KMS-11 (cell line): ENCODE results near the gene CELF4.

Experiments
- H2AFZ ChIP-seq: fragments of 200-600 bp; sonication (generic); 2 replicates; pipeline ENCODE4 v1.6.1; 2016; ENCODE audit warnings: antibody characterized with exemption, mixed run types, low read depth
- H3K27ac ChIP-seq: fragments of 200-600 bp; sonication (generic); 2 replicates; pipeline ENCODE4 v1.6.1; 2016; ENCODE audit warnings: mild to moderate bottlenecking, mixed run types
- H3K27me3 ChIP-seq: fragments of 200-600 bp; sonication (generic); 2 replicates; pipeline ENCODE4 v1.6.1; 2017; ENCODE audit warnings: mild to moderate bottlenecking, low read depth, mixed run types, moderate library complexity; ENCODE audit not compliant: insufficient read depth
- H3K36me3 ChIP-seq: fragments of 200-600 bp; sonication (generic); 2 replicates; pipeline ENCODE4 v1.6.1; 2017; ENCODE audit warnings: mild to moderate bottlenecking, mixed run types; ENCODE audit not compliant: insufficient read depth
- H3K4me1 ChIP-seq: fragments of 200-600 bp; sonication (generic); 2 replicates; pipeline ENCODE4 v1.6.1; 2016; ENCODE audit warnings: mild to moderate bottlenecking, low read depth, mixed run types; ENCODE audit not compliant: poor library complexity, severe bottlenecking
- H3K4me2 ChIP-seq: fragments of 200-600 bp; sonication (generic); 2 replicates; pipeline ENCODE4 v1.7.0; 2016; ENCODE audit warnings: mild to moderate bottlenecking, mixed run types
- H3K4me3 ChIP-seq: fragments of 200-600 bp; sonication (generic); IDR thresholded peaks from 2 replicates; pipeline ENCODE4 v1.6.1; 2017; ENCODE audit warnings: low read depth, low read length, mixed read lengths; ENCODE audit not compliant: insufficient read depth
- H3K79me2 ChIP-seq: fragments of 200-600 bp; sonication (generic); 2 replicates; pipeline ENCODE4 v1.6.1; 2016; ENCODE audit warnings: low read depth, mixed run types; ENCODE audit not compliant: insufficient read depth
- H3K9ac ChIP-seq: fragments of 200-600 bp; sonication (generic); 2 replicates; pipeline ENCODE4 v1.6.1; 2016; ENCODE audit warnings: mild to moderate bottlenecking, mixed run types
- H4K20me1 ChIP-seq: fragments of 200-600 bp; sonication (generic); 2 replicates; pipeline ENCODE4 v1.6.1; 2016; ENCODE audit warnings: mild to moderate bottlenecking, mixed run types; ENCODE audit not compliant: insufficient read depth
- TF ChIP-seq, protein P1 (sequence below): fragments of 200-600 bp; sonication (generic); conservative IDR thresholded peaks from 2 replicates; pipeline ENCODE4 v1.6.1; 2017; ENCODE audit warnings: low read depth, mild to moderate bottlenecking, antibody characterized with exemption, low read length, moderate library complexity, mixed read lengths

The CELF4 gene

GRCh38 chr18:37425222-37425621 is 140.4 kb downstream of the CELF4 start:
- H3K27ac ChIP-seq = no peak overlapping the region

DNA sequence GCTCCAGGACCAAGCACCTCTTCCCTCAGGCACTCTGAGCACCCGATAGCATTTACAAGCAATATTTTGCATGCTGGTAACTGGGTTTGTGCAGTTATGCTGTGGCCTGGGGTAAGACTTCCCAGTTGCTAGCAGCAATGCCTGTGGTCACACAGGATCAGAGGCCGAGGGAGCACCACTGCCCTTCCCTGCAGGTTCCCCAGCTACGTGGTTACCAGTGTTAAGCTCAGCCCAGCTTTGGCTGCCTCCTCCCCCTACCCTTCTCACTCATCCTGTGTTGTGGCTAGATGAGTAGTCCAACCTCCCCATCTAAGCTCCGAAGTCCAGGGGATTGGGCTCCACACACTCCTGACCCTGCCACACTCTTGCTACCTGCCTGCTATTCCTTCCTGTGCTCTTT is 141.1 kb downstream of the CELF4 start:
- Histone ChIP-seq H4K20me1 (no peaks in the 10 kb centered on the region), H2AFZ (no peak overlapping the region), H3K9ac (no peak overlapping the region), H3K27me3 (no peaks in the 10 kb centered on the region), H3K79me2 (no peaks in the 10 kb centered on the region), H3K36me3 (no peaks in the 10 kb centered on the region), H3K4me3 (no peak overlapping the region), H3K4me2 (no peak overlapping the region), H3K27ac (no peak overlapping the region), H3K4me1 (no peaks in the 10 kb centered on the region)
- TF ChIP-seq, protein P1, sequence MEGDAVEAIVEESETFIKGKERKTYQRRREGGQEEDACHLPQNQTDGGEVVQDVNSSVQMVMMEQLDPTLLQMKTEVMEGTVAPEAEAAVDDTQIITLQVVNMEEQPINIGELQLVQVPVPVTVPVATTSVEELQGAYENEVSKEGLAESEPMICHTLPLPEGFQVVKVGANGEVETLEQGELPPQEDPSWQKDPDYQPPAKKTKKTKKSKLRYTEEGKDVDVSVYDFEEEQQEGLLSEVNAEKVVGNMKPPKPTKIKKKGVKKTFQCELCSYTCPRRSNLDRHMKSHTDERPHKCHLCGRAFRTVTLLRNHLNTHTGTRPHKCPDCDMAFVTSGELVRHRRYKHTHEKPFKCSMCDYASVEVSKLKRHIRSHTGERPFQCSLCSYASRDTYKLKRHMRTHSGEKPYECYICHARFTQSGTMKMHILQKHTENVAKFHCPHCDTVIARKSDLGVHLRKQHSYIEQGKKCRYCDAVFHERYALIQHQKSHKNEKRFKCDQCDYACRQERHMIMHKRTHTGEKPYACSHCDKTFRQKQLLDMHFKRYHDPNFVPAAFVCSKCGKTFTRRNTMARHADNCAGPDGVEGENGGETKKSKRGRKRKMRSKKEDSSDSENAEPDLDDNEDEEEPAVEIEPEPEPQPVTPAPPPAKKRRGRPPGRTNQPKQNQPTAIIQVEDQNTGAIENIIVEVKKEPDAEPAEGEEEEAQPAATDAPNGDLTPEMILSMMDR = no peak

More at GRCh38 chr18:37425222-37425621, 140.4 kb downstream of the CELF4 start:
- no peak overlapping the region for H2AFZ ChIP-seq
- no peaks in the 10 kb centered on the region for H3K36me3 ChIP-seq
- H3K4me2 ChIP-seq = no peak overlapping the region
- no peaks in the 10 kb centered on the region for H3K4me1 ChIP-seq
- no peaks in the 10 kb centered on the region for H3K79me2 ChIP-seq
- TF ChIP-seq, protein P1 = no peak
- no peaks in the 10 kb centered on the region for H3K27me3 ChIP-seq
- no peak overlapping the region for H3K4me3 ChIP-seq
- H4K20me1 ChIP-seq = no peaks in the 10 kb centered on the region
- H3K9ac ChIP-seq = no peak overlapping the region

DNA sequence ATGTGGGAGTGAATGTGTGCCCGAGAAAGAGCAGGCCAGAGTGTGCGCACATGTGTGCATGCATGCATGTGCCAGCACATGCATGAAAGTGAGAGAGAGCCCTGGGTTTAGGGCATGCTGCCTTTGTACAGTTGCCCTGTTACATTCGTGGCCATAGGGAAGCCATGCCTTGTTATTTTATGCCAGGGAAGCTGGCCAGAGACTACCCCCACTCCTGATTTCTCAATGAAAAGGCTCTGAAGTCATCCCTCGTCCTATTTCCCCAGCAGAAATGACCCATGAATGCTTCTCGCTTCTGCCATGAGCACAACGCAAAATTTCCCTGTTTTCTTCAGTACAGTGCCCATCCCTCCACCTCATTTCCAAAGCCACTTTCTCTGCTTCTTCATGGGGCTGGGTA is 143.0 kb downstream of the CELF4 start:
- no peak overlapping the region for H3K9ac ChIP-seq
- H3K36me3 ChIP-seq = no peaks in the 10 kb centered on the region
- H3K27me3 ChIP-seq = no peaks in the 10 kb centered on the region
- no peaks in the 10 kb centered on the region for H3K79me2 ChIP-seq
- no peak overlapping the region for H3K4me3 ChIP-seq
- H3K4me1 ChIP-seq = no peaks in the 10 kb centered on the region
- no peak overlapping the region for H2AFZ ChIP-seq
- H3K27ac ChIP-seq = no peak overlapping the region
- no peak overlapping the region for H3K4me2 ChIP-seq
- no peaks in the 10 kb centered on the region for H4K20me1 ChIP-seq
- TF ChIP-seq, protein P1 = no peak

DNA sequence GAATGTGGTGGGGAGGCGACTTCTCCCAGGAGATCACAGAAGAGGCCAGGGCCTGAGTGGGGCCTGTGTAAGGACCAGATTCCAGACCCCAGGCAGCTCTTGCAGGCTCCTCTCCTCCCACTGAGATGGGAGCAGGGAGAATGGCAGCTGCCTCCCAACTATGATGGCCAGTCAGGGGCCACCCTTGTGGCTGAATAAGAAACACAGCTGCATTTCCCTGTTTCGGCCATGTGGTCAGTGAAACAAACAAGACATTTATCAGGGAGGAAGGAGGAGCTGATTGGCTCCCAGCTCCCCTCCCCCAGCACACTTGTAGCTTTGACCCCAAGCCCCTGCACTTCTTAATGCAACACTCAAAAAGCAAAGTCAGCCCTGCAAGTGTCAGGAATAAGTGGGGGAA is 143.5 kb downstream of the CELF4 start:
- Histone ChIP-seq H4K20me1 (no peaks in the 10 kb centered on the region), H3K27me3 (no peaks in the 10 kb centered on the region), H3K4me2 (no peak overlapping the region), H2AFZ (no peak overlapping the region), H3K27ac (no peak overlapping the region), H3K79me2 (no peaks in the 10 kb centered on the region), H3K4me3 (no peak overlapping the region), H3K9ac (no peak overlapping the region), H3K36me3 (no peaks in the 10 kb centered on the region), H3K4me1 (no peaks in the 10 kb centered on the region)
- TF ChIP-seq, protein P1 = no peak
